Cardiac atrium fibroblast (primary cell): ENCODE measurements around the gene PLEKHA1. TPM values are rescaled to one million over a fixed set of nuclear protein-coding genes. Genes with fewer than 3 reads are reported as not detected.

Experiments
- total RNA-seq: library from RNA; depleted of rRNA; stranded (reverse); fragments of >200 nt; gene quantifications from 2 replicates; pipeline ENCODE4 v1.2.3, GENCODE V29; 2015

Gene PLEKHA1
- total RNA-seq = 18.1 and 19.1 TPM in 2 replicates

DNA sequence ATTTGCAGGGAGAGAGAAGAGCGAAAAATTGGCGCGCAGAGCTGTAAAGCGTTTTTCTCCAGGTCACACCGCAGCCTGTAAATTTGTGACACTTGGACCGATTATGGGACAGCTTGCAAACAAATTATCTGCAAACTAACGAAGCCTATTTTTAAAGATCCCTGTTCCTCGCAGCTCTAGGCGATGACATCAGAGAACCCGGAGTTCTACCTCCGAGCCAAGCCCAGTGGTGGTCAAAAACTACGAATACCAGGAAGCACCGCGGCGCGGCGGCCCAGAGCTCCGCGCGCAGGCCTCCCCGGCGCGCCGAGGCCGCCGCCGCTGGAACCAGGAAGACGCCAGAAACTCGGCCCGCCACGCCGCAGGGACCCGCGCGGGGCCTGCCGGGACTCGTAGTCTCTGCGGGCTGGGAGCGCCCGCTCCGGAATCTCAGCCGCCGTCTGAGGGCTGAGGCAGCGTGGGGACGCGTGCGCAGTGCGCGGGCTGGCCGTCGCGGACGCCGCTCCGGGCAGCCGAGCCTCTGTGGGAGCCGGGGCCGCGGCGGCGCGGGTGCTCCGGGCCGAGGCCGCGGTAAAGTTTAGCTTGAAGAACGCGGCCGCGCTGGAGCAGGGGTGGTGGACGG is at the start of gene PLEKHA1:
Gene PLEKHA1, plus strand, starts transcription at position 472 of the 622 bp plus-strand sequence. CDS start 18,493 bp downstream, outside the sequence.

DNA sequence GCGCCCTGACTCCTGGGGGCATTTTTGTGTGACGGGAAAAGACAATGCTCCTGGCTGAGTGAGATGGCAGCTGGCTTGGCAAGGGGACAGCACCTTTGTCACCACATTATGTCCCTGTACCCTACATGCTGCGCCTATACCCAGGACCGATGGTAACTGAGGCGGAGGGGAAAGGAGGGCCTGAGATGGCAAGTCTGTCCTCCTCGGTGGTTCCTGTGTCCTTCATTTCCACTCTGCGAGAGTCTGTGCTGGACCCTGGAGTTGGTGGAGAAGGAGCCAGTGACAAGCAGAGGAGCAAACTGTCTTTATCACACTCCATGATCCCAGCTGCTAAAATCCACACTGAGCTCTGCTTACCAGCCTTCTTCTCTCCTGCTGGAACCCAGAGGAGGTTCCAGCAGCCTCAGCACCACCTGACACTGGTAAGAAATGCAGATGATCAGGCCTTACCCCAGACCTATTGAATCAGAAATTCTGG is 80.1 kb downstream of the PLEKHA1 start, which contains the start of gene ARMS2:
Gene ARMS2, plus strand, starts transcription at position 51 of the 478 bp plus-strand sequence. Its CDS starts 75 bp downstream, at position 126.

GRCh38 chr10:122461367-122461728 is 86.8 kb downstream of the PLEKHA1 start, which contains the start of gene HTRA1:
Gene HTRA1 (plus strand): TSS chr10:122461553. CDS start chr10:122461653, 100 bp downstream.

Other genes starting within 250 kb of the PLEKHA1 start
- gene BTBD16, start 103.4 kb upstream of the PLEKHA1 start, total RNA-seq = not detected in 2 replicates
- not detected in 2 replicates for gene ARMS2, start 79.9 kb downstream of the PLEKHA1 start, total RNA-seq
- gene HTRA1, start 86.8 kb downstream of the PLEKHA1 start, total RNA-seq = 123 and 135 TPM in 2 replicates
- not detected in 2 replicates for gene DMBT1, start 186.0 kb downstream of the PLEKHA1 start, total RNA-seq